Hepatocyte (in vitro differentiated cells): ENCODE results near the gene SIVA1. TPM values are rescaled to one million over a fixed set of nuclear protein-coding genes. Genes with fewer than 3 reads are reported as not detected.

Experiments used
- DNase-seq: peaks from one replicate; pipeline ENCODE4 v3.0.0-alpha.2; 2016; ENCODE audit warnings: low spot score
- H2AFZ ChIP-seq: fragments of 200-600 bp; sonication (generic); 2 replicates; pipeline ENCODE4 v1.6.0; 2016; ENCODE audit warnings: antibody characterized with exemption, mild to moderate bottlenecking
- H3K27ac ChIP-seq: fragments of 200-600 bp; sonication (generic); 2 replicates; pipeline ENCODE4 v1.5.1; 2016; ENCODE audit warnings: mild to moderate bottlenecking
- H3K27me3 ChIP-seq: fragments of 200-600 bp; sonication (generic); 2 replicates; pipeline ENCODE4 v1.6.1; 2016
- H3K36me3 ChIP-seq: fragments of 200-600 bp; sonication (generic); replicated peaks from 2 replicates; pipeline ENCODE4 v1.5.1; 2016; ENCODE audit warnings: low read depth; ENCODE audit not compliant: insufficient read depth
- H3K4me1 ChIP-seq: fragments of 200-600 bp; sonication (generic); 2 replicates; pipeline ENCODE4 v1.5.1; 2016; ENCODE audit warnings: mild to moderate bottlenecking, moderate library complexity; ENCODE audit not compliant: insufficient read depth
- H3K4me2 ChIP-seq: fragments of 200-600 bp; sonication (generic); 2 replicates; pipeline ENCODE4 v1.6.0; 2016
- H3K4me3 ChIP-seq: fragments of 200-600 bp; sonication (generic); 2 replicates; pipeline ENCODE4 v1.5.1; 2016; ENCODE audit warnings: mild to moderate bottlenecking
- H3K79me2 ChIP-seq: fragments of 200-600 bp; sonication (generic); 2 replicates; pipeline ENCODE4 v1.6.0; 2017; ENCODE audit warnings: mild to moderate bottlenecking
- H3K9me2 ChIP-seq: fragments of 200-600 bp; sonication (generic); replicated peaks from 2 replicates; pipeline ENCODE4 v1.6.0; 2017; ENCODE audit warnings: mild to moderate bottlenecking; ENCODE audit not compliant: insufficient read depth
- H3K9me3 ChIP-seq: fragments of 200-600 bp; sonication (generic); 2 replicates; pipeline ENCODE4 v1.5.1; 2016; ENCODE audit warnings: low read depth, mild to moderate bottlenecking
- H4K20me1 ChIP-seq: fragments of 200-600 bp; sonication (generic); 2 replicates; pipeline ENCODE4 v1.6.0; 2016; ENCODE audit warnings: mild to moderate bottlenecking; ENCODE audit not compliant: insufficient read depth, poor library complexity, severe bottlenecking
- EZH2 ChIP-seq: fragments of 200-600 bp; sonication (generic); IDR thresholded peaks from 2 replicates; pipeline ENCODE4 v1.6.1; 2016; ENCODE audit warnings: antibody characterized with exemption, mild to moderate bottlenecking, borderline replicate concordance
- EZH2phosphoT487 ChIP-seq: fragments of 200-600 bp; sonication (generic); IDR thresholded peaks from one replicate; pipeline ENCODE4 v1.6.1; 2018; ENCODE audit warnings: antibody characterized with exemption, mild to moderate bottlenecking, low read depth, moderate library complexity; ENCODE audit not compliant: unreplicated experiment, severe bottlenecking
- WGBS: methylation state at CpG from one replicate; pipeline ENCODE4 v1.1.6; 2016; ENCODE audit warnings: low lambda C conversion rate; ENCODE audit errors: missing lambda C conversion rate; 5-methylcytosine and 5-hydroxymethylcytosine counted together
- polyA plus RNA-seq: library from polyadenylated mRNA; unstranded; fragments of >200 nt; fragmentation: Nextera tagmentation; extraction: Ambion mirVana; gene quantifications from 2 replicates; pipeline ENCODE4 v1.2.1, GENCODE V29; 2016
- total RNA-seq: library from RNA; depleted of rRNA; stranded (reverse); fragments of >200 nt; gene quantifications from 2 replicates; pipeline ENCODE4 v1.2.3, GENCODE V29; 2014
- TF ChIP-seq, protein P1 (sequence below): fragments of 200-600 bp; sonication (generic); IDR thresholded peaks from 2 replicates; pipeline ENCODE4 v1.5.1; 2016; ENCODE audit warnings: antibody characterized with exemption, mild to moderate bottlenecking; ENCODE audit not compliant: poor library complexity

SIVA1 gene
- total and polyA plus RNA-seq, 2 experiments from 2014 or later, result 149 to 163 TPM

DNA sequence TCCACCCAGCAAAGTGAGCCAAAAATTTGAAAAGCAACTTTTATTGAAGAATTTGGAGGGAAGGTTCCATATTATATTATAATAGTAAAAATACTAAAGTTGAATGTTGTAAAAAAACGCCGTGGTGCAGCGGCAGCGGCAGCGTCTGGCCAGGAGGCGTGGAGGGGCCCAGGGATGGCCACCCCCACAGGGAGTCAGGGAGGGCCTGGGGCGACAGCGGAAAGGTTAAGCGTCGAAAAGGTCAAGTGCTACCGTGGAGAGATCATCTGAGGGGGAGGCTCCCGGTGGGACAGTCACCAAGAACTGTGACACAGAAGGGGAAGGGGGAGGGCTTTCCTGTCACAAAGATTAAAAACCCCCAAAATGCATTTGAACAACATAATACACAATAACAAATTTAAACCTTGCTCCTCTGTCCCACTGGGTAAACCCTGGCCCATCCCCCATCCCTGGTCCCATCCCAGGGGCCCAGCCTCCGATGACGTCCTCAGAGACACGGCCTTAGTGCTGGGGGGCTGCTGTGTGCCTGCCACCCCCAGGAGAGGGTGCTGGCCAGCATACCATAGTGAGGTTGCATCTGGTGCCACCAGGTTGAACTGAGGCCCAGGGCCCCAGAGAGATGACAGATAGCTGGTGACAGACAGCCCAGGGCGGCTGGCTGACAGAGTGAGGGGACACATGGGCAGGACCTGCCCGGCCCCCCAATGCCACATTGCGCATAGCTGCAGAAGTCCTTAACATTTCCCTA lies 16.6 kb downstream of the SIVA1 start:
- no peaks in the 10 kb centered on the region for H3K9me3 ChIP-seq
- H3K9me2 ChIP-seq, result no peaks in the 10 kb centered on the region
- H3K27ac ChIP-seq, result peak overlapping the region; percentile 77
- H4K20me1 ChIP-seq, result no peaks in the 10 kb centered on the region
- DNase-seq, result no peak
- H3K36me3 ChIP-seq, result no peaks in the 10 kb centered on the region
- H3K4me1 ChIP-seq, result peaks cover 4% of the 10 kb centered on the region
- no peaks in the 10 kb centered on the region for H3K27me3 ChIP-seq
- H2AFZ ChIP-seq, result no peak overlapping the region
- TF ChIP-seq, protein P1, sequence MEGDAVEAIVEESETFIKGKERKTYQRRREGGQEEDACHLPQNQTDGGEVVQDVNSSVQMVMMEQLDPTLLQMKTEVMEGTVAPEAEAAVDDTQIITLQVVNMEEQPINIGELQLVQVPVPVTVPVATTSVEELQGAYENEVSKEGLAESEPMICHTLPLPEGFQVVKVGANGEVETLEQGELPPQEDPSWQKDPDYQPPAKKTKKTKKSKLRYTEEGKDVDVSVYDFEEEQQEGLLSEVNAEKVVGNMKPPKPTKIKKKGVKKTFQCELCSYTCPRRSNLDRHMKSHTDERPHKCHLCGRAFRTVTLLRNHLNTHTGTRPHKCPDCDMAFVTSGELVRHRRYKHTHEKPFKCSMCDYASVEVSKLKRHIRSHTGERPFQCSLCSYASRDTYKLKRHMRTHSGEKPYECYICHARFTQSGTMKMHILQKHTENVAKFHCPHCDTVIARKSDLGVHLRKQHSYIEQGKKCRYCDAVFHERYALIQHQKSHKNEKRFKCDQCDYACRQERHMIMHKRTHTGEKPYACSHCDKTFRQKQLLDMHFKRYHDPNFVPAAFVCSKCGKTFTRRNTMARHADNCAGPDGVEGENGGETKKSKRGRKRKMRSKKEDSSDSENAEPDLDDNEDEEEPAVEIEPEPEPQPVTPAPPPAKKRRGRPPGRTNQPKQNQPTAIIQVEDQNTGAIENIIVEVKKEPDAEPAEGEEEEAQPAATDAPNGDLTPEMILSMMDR, result no peak
- TF ChIP-seq EZH2phosphoT487 (no peak), EZH2 (no peak)
- H3K4me3 ChIP-seq, result no peak overlapping the region
- peaks cover 10% of the 10 kb centered on the region for H3K79me2 ChIP-seq
- WGBS, result 85% methylated on average over 18 of the region's 18 CpGs
- no peak overlapping the region for H3K4me2 ChIP-seq

DNA sequence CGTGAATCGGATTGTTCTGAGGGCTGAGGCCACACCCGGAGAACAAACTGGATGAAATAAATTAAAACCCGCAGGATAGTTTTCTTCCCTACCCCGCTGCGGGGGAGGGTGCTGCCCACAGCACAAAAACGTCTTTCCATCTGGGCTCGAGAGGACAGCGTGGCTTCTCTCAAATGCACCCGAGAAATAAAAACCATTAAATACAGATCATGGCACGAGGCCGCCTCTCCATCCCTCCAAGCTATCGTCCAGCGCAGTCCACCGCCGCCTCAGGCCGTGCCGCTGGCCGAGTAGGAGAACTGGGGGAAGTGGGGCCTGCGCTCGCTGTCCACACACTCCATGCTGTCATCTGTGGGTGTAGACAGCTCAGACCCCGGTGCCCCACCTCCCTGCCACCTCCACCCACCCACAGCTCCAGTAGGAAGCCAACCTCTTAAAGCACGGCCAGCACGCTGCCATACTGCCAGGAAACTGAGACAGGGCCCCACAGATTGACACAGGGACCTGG lies 17.2 kb downstream of the SIVA1 start:
- no peak for DNase-seq
- H3K4me2 ChIP-seq, result no peak overlapping the region
- 80% methylated on average over 21 of the region's 24 CpGs for WGBS
- H3K36me3 ChIP-seq, result no peaks in the 10 kb centered on the region
- no peak for TF ChIP-seq EZH2
- TF ChIP-seq, protein P1, result no peak
- TF ChIP-seq EZH2phosphoT487, result no peak
- H3K9me3 ChIP-seq, result no peaks in the 10 kb centered on the region
- H3K9me2 ChIP-seq, result no peaks in the 10 kb centered on the region
- no peak overlapping the region for H2AFZ ChIP-seq
- no peaks in the 10 kb centered on the region for H4K20me1 ChIP-seq
- peaks cover 7% of the 10 kb centered on the region for H3K79me2 ChIP-seq
- peaks cover 4% of the 10 kb centered on the region for H3K4me1 ChIP-seq
- no peak overlapping the region for H3K27ac ChIP-seq
- H3K27me3 ChIP-seq, result no peaks in the 10 kb centered on the region
- no peak overlapping the region for H3K4me3 ChIP-seq

DNA sequence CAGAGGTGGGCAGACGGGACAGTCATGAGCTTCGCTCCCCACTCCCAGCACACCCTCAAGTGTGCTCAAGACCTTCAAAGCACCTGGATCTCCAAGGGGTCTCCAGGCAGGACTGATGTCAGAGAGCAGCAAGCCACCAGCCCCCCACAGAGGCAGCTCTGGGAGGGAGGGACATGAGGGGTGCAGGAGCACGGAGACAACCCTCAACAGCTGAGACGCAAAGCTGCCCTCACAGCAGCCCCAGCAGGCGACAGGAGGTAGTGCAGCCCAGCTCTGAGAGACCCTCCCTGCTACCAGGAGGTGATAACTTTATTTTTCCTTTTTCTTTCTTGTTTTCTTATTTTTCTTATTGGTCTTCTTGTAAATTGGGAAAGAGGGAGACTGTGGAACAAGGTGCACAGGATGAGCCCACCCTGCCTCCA lies 17.9 kb downstream of the SIVA1 start:
- H3K9me3 ChIP-seq, result no peaks in the 10 kb centered on the region
- WGBS, result 98% methylated on average over 5 of the region's 5 CpGs
- H3K27me3 ChIP-seq, result no peaks in the 10 kb centered on the region
- no peaks in the 10 kb centered on the region for H4K20me1 ChIP-seq
- H3K36me3 ChIP-seq, result no peaks in the 10 kb centered on the region
- no peak overlapping the region for H3K27ac ChIP-seq
- no peak overlapping the region for H2AFZ ChIP-seq
- TF ChIP-seq, protein P1, result peak; percentile 43
- TF ChIP-seq EZH2phosphoT487, result no peak
- DNase-seq, result no peak
- no peak overlapping the region for H3K4me2 ChIP-seq
- no peaks in the 10 kb centered on the region for H3K9me2 ChIP-seq
- H3K4me1 ChIP-seq, result peaks cover 4% of the 10 kb centered on the region
- no peaks in the 10 kb centered on the region for H3K79me2 ChIP-seq
- no peak overlapping the region for H3K4me3 ChIP-seq
